ENCODE measurements around the gene CD164L2.

The CD164L2 gene

DNA sequence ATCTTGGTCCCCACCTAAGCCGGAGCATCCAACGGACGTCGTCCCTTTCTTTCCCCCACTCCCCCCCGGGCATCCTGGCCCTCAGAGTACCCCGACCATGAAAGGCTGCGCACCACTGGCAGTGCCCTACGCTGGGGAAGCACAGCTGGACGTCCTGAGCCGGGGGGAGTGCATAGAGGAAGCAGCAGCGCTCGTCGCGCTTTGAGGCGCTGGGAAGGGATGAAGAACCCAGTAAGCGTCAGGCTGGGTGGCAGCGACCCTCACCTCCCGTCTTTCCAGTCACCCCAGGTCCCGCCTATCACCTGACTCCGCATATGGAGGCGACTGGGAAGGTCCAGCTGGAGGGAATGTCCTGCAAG is 22.1 kb downstream of the CD164L2 start:
- DNase-seq, result no peak

DNA sequence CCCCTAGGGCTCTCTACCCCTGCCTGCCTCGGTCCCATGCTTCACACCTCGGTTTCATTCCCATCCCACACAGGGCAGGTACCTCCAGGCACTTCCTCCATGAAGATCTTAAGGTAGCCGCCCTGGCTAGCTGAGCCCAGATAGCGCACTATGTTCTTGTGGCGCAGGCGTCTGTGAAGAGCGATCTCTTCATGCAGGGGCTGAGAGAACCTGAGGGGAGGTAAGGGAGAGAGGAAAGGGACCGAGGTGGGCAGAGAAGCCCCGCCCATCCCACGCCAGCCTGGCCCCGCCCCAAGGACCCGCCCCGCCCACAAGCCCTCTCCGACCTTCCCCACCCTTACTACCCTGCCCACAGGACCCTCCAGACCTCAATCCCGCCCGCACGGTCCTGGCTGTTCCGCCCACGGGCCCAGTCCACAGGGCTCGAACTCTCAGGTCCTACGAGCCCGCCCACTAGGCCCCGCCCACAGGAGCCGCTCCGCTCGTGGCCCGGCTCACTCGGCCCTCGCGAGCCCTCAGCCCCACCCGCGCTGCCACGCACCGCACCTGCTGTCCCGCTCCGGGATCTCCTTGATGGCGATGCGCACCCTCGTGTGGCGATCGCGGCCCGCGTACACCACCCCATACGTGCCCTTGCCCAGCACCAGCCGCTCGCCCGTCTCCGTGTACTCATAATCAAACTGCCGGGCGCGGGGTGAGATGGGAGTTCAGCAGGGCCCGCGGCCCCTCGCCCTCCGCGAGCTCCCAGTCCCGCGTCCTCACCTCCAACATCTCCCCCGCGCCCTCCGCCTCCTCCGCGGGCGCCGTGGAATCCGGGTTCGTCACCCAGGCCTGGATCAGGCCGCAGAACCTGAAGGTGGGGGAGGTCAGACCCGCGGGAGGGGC is 22.7 kb downstream of the CD164L2 start:
- peak; percentile 63 for DNase-seq

DNA sequence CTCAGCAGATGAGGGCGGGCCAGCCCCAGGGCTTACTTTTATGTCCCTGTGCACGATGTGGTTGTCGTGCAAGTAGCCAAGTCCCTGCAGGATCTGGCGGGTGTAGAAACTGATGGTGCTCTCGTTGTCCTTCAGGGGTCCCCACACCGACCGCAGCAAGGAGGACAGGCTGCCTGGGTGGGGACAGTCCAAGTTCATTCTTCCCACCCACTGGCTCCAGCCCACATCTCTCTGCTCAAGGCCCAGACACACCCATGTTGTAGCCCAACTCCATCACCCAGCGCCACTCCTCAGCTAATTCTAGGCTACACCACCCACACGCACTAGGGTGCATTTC is 23.3 kb downstream of the CD164L2 start:
- no peak for DNase-seq

DNA sequence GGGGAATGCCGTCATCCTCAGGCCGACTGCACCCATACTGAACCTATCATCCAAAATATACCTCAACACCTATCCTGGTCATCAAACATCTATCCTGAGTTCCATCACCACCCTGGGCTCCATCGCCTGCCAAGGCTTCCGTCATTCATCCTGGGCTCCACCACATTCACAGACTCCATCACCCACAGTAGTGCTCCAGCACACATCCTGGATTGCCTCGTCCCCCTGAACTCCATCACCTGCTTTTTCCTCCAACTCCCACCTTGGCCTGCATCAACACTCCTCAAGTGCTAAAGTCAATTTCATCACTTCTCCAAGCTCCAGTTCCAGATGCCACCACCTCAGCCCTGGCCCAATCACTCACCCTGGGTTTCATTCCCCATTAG is 24.2 kb downstream of the CD164L2 start:
- DNase-seq, result no peak

DNA sequence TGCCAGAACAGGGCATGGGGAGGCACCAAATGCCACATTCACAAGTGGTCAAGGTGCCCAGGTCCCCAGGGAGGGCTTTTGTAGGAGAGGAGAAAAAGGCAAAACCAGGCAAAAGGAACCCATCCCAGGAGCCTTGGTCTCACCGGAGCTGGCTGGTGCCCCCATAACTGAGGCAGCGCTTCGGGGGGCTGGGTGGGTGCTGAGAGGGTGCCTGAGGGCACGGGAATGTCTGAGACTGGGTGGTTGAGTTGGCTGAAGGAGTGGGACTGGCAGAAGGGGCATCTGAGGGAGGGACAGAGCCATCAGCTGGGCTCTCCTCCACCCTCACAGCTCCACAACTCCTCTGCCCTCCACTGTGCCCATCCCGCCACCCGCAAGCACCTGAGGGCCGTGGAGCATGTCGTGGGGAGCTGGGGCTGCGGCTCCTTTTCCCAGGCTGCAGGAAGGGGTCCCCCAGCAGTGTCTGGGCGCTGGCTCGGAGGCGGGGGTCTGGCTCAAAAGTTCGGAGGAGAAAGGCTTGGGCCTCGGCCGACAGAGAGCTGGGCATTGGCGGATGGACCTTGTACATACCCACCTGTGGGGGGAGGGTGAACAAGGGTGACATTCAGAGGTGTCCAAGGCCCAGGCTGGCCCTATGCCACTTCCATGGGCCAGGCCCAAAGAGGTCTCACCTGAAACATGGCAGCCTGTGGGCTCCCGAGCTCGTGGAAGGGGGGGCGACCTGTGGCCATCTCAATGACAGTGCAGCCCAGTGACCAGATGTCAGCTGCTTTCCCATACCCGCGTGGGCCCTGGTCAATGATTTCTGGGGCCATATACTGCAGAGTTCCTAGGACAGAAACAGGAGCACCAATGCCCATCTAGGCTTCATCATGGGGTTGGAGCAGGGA is 24.9 kb downstream of the CD164L2 start:
- DNase-seq, result no peak

DNA sequence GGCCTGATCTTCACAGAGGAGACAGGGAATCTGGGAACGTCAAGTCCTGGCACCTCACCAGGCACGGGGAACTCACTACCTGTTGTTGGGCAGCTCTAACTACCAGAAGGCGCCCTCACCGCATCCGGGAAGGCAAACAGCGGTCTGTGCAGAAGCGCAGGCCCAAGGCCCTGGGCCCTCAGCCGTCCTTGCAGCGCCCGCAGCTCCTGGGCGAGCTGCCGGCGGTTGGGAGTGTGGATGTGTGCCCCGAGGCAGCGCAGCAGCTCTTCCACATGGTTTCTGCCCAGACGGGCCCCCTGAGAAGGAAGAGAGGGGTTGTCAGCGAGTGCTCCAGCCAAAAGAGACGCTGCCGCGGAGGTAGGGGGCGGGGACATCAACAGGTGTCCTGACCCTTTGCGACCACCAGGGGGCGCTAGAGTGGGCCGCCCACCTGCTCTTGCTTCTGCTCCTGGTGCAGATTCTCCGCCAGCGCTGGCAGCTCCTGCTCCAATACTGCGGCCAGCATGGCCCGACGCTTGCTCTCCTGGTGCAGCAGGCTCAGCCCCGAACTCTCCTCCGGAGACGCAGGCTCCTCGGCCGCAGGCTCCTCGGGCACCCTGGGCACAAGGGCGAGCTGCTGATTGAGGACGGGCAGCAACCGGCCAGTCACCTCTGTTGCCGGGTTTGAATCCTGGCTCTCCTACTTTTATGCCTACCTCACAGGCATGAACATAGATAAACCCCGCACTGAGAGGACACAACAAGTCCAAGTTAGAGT is 25.7 kb downstream of the CD164L2 start:
- DNase-seq, result peak; percentile 83

DNA sequence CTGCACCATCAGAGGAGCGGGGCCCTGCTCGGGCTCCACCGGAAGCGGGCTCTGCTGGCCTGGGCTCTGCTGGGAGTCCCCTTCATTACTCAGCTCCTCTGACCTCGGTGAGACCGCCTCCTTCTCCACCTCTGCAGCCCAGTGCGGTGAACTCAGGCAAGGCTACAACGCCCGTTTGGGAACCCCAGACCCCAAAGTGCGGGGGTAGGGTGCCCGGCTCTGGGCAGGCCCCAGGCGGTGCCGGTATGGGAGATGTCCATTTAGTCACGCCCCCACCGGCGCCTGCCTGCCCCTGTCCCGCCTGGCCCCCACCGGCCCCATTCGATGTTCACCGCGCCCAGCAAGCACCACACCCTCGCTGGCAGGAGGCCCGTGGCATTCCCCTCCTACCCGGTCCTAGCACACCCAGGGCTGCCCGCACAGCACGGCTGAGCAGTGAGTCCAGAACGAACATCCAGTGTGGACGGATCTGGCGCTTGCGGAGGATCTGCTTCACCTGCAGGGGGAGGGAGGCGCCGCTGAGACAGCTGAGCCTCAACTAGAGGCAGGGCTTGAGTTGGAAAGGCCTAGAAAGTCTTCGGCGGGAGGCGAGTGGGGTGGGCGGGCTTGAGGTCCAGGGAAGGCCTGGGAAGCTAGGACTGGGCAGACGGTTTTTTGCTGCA is 26.4 kb downstream of the CD164L2 start:
- DNase-seq, result peak; percentile 61

DNA sequence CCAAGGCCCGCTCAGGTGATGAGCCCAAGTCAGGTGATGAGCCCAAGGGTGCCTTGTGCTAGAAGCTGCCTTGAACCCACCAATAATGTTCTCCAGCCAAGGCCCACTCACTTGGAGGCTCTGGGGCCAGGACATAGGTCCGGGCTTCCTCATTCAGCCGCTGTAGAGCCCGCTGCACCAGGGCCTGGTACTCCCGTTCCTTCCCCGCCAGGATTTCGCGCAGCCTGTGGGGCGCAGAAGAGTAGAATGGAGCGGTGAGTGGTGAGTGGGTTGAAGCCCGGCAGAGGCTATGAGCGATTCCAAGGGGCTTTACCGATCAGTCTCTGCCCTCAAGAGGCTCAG is 26.9 kb downstream of the CD164L2 start:
- DNase-seq, result no peak

DNA sequence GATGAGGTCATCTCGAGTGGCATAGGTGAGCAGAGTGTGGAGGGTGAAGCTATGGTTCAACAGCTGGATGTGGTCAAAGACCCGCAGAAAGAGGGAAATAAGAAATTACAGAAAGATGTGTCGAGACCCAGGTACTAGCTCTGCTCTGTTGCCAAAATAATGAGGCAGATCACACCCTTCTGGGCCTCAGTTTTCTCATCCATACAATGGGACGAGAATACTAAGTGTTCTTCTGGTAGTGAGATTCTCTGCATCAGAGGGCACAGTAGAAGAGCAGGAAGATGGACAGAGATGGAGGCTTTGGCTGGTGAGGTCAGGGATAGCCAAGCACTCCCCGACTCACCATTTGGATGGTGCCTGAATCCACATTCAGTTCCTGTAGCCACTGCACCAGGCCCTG is 27.4 kb downstream of the CD164L2 start:
- DNase-seq, result no peak

DNA sequence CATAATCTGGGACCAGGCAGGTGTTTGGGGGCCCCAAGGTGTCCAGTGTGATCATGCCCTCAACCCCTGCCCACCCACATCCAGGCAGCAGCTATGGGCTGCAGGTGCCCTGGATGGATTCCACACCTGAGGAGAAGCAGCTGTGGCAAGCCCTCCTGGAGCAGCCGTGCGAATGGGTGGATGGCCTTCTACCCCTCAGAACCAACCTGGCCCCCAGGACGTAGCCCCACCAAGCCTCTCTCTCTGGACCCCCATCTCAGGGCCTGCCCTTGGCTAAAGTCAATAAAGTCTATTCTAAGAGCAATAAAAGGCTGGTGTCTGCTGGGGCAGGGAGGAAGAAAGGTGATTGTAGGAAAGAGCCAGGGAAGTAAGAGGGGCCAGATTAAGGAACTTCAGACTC is 29.5 kb downstream of the CD164L2 start:
- DNase-seq, result no peak

DNA sequence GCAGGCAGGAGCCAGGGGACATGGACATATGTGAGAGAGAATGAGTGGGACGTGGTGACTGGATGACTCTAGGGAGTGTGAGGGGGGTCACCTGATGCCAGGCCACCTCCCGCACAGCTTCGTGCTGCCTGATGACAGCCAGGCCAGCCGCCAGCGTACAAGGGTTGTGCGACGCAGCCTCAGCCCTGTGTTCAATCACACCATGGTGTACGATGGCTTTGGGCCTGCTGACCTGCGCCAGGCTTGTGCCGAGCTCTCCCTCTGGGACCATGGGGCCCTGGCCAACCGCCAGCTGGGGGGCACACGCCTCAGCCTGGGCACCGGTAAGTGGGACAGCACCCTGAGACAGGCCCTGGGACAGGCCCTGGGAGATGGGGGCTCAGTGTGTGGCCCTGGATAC is 30.0 kb downstream of the CD164L2 start:
- no peak for DNase-seq

DNA sequence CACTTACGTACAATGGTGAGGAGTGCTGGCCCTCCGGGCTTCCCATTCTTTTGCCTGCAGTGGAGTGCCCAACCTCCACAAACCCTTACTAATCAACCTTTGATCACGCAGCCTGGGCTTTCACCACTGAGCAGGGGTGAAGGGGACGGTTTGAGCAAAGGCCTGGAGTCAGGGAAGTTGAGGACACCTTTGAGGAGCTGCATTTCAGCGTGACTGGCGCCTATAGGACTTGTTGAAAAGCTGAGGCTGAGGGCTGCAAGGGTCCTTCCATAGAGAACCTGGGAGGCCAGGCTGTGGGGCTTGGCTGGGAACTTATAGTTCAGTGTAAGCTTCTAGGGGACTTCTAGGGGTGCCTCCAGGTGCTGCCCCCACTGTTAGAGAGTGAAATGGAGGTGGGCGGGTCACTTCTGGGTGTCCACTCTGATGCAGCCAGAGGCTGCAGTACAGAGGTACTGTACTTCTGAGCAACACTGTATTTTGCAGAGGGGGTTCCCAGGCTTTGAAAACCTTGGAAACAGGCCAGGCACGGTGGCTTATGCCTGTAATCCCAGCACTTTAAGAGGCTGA is 31.5 kb downstream of the CD164L2 start:
- DNase-seq, result no peak

DNA sequence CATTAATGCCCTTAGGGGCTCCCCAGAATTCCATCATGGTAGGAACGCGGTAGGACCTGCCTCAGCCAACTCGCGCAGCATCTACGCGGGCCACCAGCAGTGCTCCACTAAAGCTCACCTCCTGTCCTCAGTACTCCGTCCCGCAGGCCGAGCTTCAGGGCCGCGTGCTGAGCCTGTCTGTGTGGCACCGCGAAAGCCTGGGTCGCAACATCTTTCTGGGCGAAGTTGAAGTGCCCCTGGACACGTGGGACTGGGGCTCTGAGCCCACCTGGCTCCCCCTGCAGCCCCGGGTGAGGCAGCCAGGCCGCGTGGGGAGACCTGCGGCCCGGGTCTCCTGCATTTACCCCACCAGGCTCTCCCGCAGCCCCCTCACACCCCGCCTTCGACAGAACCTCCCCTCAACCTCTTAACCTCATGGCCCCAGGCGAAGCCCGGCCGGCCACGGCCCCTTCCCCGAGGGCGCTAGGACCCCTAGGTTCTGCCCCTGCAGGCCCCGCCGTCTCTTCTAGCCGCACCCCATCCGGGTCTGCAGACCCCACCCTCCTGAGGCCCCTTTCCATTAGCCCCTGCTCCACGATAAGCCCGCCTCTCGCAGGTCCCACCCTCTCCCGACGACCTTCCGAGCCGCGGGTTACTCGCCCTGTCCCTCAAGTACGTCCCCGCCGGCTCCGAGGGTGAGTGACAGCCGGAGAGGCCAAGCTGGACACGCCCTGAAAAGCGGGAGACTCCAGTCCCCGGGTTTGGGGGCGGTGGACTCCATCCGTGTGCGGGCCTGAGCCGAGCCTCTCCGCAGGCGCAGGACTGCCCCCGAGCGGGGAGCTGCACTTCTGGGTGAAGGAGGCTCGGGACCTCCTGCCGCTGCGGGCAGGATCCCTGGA is 32.2 kb downstream of the CD164L2 start:
- DNase-seq, result no peak

DNA sequence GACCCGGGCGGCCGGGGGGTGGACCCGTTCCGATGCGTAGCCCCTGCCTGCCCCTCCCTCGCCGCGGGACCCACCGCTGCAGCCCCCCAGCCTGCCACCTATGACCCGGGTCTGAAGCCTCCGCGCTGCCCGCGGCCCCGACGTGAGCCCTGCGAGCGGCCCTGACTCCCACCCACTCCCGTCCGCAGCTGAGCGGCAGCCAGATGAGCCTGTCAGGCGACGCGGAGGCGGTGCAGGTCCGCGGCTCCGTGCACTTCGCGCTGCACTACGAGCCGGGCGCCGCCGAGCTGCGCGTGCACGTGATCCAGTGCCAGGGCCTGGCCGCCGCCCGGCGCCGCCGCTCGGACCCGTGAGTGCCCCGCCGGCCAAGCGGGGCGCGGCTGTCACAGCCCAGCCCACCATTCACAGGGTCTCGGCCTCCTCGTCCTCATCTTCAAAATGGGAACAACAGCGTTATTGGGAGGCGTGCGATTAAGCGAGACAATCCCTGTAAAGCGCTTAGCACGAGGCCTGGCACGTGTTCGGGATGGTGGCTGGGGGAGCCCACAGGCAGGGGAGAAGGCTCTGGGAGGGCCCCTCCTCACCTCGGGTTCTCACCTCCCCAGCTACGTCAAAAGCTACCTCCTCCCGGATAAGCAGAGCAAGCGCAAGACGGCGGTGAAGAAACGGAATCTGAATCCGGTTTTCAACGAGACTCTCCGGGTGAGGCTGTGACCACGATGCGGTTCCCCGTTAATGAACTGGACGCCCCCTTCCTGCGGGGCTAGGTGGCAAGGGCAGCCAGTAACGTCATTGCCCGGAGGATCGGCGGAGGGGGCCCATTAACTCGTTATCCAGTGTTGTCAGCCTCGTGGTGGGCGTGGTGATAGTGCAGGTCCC is 33.1 kb downstream of the CD164L2 start:
- DNase-seq, result peak; percentile 34

DNA sequence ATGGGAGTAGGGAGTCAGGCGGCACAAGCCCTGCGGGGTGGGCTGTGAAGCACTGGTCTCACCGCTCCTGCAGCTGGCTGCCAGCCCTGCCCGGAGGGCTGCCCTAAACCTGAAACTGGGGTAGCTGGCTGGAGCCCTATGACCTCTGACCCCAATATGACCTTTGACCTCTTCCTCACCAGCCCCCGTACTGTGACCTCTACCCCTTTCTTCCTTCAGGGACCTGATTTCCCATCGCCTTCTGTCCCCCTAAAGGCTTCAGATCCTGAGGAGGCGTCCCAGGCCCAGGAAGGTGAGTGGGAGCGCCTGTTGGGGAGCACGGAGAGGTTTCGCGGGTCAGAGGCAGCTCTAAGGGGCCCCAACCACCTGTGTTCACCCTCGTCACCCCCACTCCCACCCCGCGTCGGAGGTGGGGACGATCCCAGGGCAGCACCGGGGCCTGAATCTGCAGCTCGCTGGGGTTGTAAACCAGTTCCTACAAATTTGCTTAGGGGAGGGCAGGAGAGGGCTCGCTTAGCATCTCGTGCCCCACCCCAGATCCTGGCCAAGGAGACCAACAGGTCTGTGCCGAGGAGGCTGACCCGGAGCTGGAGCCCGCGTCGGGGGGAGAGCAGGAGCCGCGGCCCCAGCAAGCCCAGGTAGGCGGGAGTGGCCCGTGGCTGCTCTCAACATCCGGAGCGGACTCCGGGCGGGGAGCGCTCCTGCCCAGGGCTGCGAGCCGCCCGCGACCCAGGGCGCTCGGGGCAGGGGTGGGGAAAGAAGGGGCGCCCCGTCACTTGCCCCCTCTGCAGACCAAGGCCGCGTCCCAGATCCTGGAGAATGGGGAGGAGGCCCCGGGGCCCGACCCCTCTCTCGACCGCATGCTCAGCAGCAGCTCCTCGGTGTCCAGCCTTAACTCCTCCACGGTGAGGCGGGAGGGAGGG is 34.0 kb downstream of the CD164L2 start:
- peak; percentile 44 for DNase-seq

DNA sequence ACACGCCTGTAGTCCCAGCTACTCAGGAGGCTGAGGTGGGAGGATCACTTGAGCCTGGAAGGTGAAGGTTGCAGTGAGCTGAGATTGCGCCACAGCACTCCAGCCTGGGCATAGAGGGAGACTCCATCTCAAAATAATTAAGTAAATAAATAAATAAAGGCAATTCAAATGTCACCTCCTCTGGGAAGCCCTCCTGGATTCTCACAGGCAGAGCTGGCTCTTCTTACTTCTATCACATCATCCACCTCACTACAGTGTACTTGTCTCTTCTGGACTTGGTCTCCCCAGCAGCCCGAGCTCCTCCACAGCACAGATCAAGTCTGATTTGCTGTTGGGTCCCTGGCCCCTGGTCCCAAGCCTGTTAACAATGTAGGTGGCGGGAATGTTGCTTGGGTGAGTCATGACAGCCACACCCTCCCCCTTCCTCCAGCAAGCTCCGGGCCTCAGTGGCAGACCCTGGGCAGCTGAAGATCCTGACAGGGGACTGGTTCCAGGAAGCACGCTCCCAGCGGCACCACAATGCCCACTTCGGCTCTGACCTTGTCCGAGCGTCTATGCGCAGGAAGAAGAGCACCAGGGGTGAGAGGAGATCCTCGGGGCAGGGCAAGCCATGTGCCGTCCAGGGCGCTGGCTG is 36.0 kb downstream of the CD164L2 start:
- DNase-seq, result no peak

DNA sequence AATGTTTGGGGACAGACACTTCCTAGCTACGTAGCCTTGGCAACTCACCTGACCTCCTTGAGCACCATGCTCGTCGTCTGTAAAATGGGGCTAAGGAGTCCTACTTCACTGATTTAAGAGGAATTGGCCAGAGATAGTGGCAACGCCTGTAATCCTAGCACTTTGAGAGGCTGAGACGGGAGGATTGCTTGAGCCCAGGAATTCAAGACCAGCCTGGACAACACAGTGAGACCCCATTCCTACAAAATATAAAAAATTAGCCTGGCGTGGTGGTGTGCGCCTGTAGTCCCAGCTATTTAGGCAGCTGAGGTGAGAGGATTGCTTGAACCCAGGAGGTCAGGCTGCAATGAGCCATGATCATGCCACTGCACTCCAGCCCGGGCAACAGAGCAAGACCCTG is 36.8 kb downstream of the CD164L2 start:
- no peak for DNase-seq

DNA sequence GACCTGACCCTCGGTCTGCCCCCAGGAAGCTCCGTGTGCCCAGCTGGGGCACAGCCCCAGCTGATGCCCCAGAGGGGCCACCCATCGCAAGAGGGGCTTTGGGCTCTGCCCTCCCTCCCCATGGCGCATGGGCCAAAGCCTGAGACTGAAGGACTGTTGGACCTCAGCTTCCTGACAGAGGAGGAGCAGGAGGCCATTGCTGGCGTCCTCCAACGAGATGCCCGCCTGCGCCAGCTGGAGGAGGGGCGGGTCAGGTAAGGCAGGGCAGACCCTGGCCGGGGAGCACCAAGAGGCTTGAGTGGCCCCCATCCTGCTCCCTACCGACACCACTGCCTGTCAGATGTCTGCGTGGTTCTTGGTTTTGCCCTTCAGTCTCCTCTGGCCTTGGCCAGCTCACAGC is 37.9 kb downstream of the CD164L2 start:
- no peak for DNase-seq

DNA sequence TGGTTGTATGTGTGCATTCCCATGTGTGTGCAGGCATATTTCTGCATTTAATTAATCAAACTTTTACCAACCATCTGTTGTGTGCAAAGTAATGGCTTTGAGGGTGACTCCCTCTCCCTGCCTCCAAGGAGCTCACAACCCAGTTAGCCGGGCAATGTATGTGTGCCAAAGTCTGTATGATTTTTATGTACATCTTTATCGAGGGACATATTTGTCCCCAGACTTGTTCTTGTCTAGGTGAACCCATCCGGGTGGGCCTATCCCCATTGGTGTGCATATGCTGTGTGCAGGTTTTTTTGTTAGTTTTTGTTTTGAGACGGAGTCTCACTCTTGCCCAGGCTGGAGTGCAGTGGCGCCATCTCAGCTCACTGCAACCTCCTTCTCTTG is 39.5 kb downstream of the CD164L2 start:
- DNase-seq, result no peak
